Measurements from ENCODE around the gene MINK1.

DNA sequence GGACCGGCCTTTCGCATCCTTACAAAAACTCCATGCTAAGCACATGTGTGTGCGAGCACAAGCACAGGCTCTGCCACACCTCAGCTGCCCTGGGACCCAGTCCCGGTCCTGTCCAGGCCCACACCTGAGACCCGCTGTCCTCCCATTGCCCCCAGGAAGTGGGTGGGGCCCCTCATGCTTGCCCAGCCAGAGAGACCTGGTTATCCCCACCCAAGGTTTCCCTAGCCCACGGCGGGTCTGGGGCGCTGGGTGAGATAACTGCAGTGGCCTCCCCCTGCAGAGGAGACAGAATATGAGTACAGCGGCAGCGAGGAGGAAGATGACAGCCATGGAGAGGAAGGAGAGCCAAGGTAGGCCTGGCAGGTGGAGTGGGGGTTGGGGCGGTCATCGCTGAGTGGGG lies 53.7 kb downstream of the MINK1 start:
- TF ChIP-seq, protein P1, sequence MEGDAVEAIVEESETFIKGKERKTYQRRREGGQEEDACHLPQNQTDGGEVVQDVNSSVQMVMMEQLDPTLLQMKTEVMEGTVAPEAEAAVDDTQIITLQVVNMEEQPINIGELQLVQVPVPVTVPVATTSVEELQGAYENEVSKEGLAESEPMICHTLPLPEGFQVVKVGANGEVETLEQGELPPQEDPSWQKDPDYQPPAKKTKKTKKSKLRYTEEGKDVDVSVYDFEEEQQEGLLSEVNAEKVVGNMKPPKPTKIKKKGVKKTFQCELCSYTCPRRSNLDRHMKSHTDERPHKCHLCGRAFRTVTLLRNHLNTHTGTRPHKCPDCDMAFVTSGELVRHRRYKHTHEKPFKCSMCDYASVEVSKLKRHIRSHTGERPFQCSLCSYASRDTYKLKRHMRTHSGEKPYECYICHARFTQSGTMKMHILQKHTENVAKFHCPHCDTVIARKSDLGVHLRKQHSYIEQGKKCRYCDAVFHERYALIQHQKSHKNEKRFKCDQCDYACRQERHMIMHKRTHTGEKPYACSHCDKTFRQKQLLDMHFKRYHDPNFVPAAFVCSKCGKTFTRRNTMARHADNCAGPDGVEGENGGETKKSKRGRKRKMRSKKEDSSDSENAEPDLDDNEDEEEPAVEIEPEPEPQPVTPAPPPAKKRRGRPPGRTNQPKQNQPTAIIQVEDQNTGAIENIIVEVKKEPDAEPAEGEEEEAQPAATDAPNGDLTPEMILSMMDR (conservative IDR thresholded peaks at IDR 0.05), result no peak
- no peak for TF ChIP-seq EZH2 (IDR thresholded peaks at IDR 0.05; ENCODE audit: low read depth)

Measured in PC-9 (cell line).